Measurements from ENCODE around the gene EPHB2.
"Not testable (repeated sequence)": the region's sequence is repeated elsewhere in the genome, so short reads cannot be mapped to it uniquely, and the experiment has no call there.

The EPHB2 gene

GRCh38 chr1:22691031-22691753 is 19.4 kb upstream of the EPHB2 start:
- no peak for DNase-seq (ENCODE audit: low spot score)

GRCh38 chr1:22694172-22694571 is 16.5 kb upstream of the EPHB2 start:
- DNase-seq (ENCODE audit: low spot score), result no peak

- DNase-seq (ENCODE audit: low spot score), result no peak
Measured at GRCh38 chr1:22696610-22697009, 14.0 kb upstream of the EPHB2 start.

GRCh38 chr1:22697980-22698379 is 12.7 kb upstream of the EPHB2 start:
- no peak for DNase-seq (ENCODE audit: low spot score)

GRCh38 chr1:22699681-22700520 is 10.7 kb upstream of the EPHB2 start:
- no peak for DNase-seq (ENCODE audit: low spot score)

- no peak for DNase-seq (ENCODE audit: low spot score)
Measured at GRCh38 chr1:22702296-22703085, 8.1 kb upstream of the EPHB2 start.

- DNase-seq (ENCODE audit: low spot score), result peak; percentile 68
Measured at GRCh38 chr1:22704440-22705067, 6.1 kb upstream of the EPHB2 start.

GRCh38 chr1:22705586-22705985 is 5.1 kb upstream of the EPHB2 start:
- DNase-seq (ENCODE audit: low spot score), result no peak

GRCh38 chr1:22706100-22706499 is 4.5 kb upstream of the EPHB2 start:
- not testable (repeated sequence) for DNase-seq (ENCODE audit: low spot score)

GRCh38 chr1:22708777-22709176 is 1.9 kb upstream of the EPHB2 start:
- DNase-seq (ENCODE audit: low spot score), result no peak

- no peak for DNase-seq (ENCODE audit: low spot score)
Measured at GRCh38 chr1:22709227-22709626, 1.4 kb upstream of the EPHB2 start.

GRCh38 chr1:22709891-22710700 is 543 bp upstream of the EPHB2 start:
- peak; percentile 47 for DNase-seq (ENCODE audit: low spot score)

- DNase-seq (ENCODE audit: low spot score), result no peak
Measured at GRCh38 chr1:22711071-22711470, 432 bp downstream of the EPHB2 start.

GRCh38 chr1:22711591-22712501 is 1.2 kb downstream of the EPHB2 start:
- DNase-seq (ENCODE audit: low spot score), result no peak

- peak; percentile 12 for DNase-seq (ENCODE audit: low spot score)
Measured at GRCh38 chr1:22712502-22713271, 2.0 kb downstream of the EPHB2 start.

GRCh38 chr1:22714455-22714854 is 3.8 kb downstream of the EPHB2 start:
- DNase-seq (ENCODE audit: low spot score), result no peak

GRCh38 chr1:22717037-22717760 is 6.6 kb downstream of the EPHB2 start:
- no peak for DNase-seq (ENCODE audit: low spot score)

GRCh38 chr1:22721122-22721873 is 10.7 kb downstream of the EPHB2 start:
- DNase-seq (ENCODE audit: low spot score), result no peak
